ENCODE data around the gene TLE1.

DNA sequence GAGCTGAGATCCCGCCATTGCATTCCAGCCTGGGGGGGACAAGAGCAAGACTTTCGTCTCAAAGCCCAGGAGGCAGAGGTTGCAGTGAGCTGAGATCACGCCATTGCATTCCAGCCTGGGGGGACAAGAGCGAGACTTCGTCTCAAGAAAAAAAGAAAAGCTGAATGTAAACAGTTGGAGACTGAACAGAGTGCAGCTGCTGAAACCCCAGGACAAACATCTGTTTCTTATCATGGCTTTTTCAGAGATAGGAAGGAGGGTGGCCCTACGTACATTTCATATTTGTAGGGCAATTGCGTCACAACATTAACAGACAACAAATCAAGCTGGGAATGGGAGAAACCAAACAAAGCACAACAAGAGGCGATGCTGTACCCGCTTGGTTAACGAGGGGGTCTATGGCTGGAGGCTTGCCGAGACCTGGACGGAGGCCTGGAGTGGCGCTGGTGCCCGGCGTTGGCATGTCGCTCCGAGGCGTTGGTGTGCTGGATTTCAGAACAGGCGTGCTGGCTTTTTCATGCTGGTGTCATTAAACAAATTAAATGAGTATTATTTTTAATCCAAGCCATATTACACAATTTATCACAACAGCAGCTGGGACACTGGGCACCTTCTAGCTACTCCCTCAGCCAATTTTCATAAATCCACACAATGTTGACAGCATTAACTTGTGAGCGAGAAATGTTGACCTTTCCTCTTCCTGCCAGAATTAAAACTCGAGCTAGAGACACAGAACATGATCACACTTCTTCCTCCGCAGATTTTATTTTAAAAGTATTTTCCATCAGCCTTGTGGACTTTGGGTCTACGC is 76.1 kb downstream of the TLE1 start:
- TF ChIP-seq, protein P1, sequence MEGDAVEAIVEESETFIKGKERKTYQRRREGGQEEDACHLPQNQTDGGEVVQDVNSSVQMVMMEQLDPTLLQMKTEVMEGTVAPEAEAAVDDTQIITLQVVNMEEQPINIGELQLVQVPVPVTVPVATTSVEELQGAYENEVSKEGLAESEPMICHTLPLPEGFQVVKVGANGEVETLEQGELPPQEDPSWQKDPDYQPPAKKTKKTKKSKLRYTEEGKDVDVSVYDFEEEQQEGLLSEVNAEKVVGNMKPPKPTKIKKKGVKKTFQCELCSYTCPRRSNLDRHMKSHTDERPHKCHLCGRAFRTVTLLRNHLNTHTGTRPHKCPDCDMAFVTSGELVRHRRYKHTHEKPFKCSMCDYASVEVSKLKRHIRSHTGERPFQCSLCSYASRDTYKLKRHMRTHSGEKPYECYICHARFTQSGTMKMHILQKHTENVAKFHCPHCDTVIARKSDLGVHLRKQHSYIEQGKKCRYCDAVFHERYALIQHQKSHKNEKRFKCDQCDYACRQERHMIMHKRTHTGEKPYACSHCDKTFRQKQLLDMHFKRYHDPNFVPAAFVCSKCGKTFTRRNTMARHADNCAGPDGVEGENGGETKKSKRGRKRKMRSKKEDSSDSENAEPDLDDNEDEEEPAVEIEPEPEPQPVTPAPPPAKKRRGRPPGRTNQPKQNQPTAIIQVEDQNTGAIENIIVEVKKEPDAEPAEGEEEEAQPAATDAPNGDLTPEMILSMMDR (conservative IDR thresholded peaks at IDR 0.05; ENCODE audit: low read depth, low read length): no peak
- no peak for TF ChIP-seq EZH2phosphoT487 (IDR thresholded peaks at IDR 0.05; ENCODE audit: borderline replicate concordance, low read length)

Data from PC-3 (cell line).